Sigmoid colon (tissue), 7 donors: ENCODE measurements around the gene SORCS2. TPM values are rescaled to one million over a fixed set of nuclear protein-coding genes. Genes with fewer than 3 reads are reported as not detected.

Experiments
- DNase-seq: peaks from one replicate; pipeline ENCODE4 v3.0.0-alpha.2; 2019
- H3K27ac ChIP-seq, 4 donors: fragments of 200-600 bp; sonication (generic); one replicate each; pipeline ENCODE4 v1.5.1; 2016 to 2019; ENCODE audit warnings: mild to moderate bottlenecking in 1 of 4
- H3K27me3 ChIP-seq, 3 donors: fragments of 200-600 bp; sonication (generic); one replicate each; pipeline ENCODE4 v1.5.1; 2019; ENCODE audit warnings: mild to moderate bottlenecking in 1 of 3
- H3K36me3 ChIP-seq, 4 donors: fragments of 200-600 bp; sonication (generic); one replicate each; pipeline ENCODE4 v1.5.1; 2016 to 2019
- H3K4me1 ChIP-seq, 4 donors: fragments of 200-600 bp; sonication (generic); one replicate each; pipeline ENCODE4 v1.5.1; 2017 to 2019
- H3K4me3 ChIP-seq, 4 donors: fragments of 200-600 bp; sonication (generic); one replicate each; pipeline ENCODE4 v1.5.1; 2017 to 2019; ENCODE audit warnings: mild to moderate bottlenecking in 2 of 4, moderate library complexity in 1 of 4
- H3K9me3 ChIP-seq, 4 donors: fragments of 200-600 bp in 3 of 4; sonication (generic) in 3 of 4; one replicate each; pipeline versions ENCODE4 v1.5.1 to v1.6.1; 2013 to 2019
- EP300 ChIP-seq, 4 donors: sonication (generic); formaldehyde crosslinking; IDR thresholded peaks; one replicate each; pipeline ENCODE4 v1.6.1; 2017; ENCODE audit warnings: antibody characterized with exemption in 4 of 4
- POLR2A ChIP-seq, 2 donors: fragments of 450-650 bp; IDR thresholded peaks; one replicate each; pipeline ENCODE4 v1.6.1; 2016; ENCODE audit warnings: antibody characterized with exemption in 2 of 2, mild to moderate bottlenecking in 2 of 2, moderate library complexity in 2 of 2
- POLR2AphosphoS5 ChIP-seq, 4 donors: sonication (generic); formaldehyde crosslinking; IDR thresholded peaks; one replicate each; pipeline ENCODE4 v1.6.1; 2017; ENCODE audit warnings: antibody characterized with exemption in 4 of 4
- WGBS, 2 donors: extraction: QIAGEN DNeasy Blood & Tissue Kit; methylation state at CpG; one replicate each; pipeline ENCODE4 v1.1.7; 2013; 5-methylcytosine and 5-hydroxymethylcytosine counted together
- intact Hi-C: fragments of 100-400 bp; cut with DNase I; formaldehyde crosslinking; loops from one replicate; pipeline ENCODE4 v1.15.1; 2023
- polyA plus RNA-seq, 3 donors: library from polyadenylated mRNA; stranded (reverse); fragments of 200-250 nt; gene quantifications; one replicate each; pipeline ENCODE4 v1.2.3, GENCODE V29; 2013
- total RNA-seq, 4 donors: library from RNA; depleted of rRNA; stranded (reverse); fragments of >200 nt; gene quantifications; one replicate each; pipeline ENCODE4 v1.1.0, GENCODE V29; 2016
- TF ChIP-seq, protein P1 (sequence below), 4 experiments: fragments of 450-650 bp in 3 of 4; fragments of 200-600 bp in 1 of 4; IDR thresholded peaks; one replicate each; pipeline ENCODE4 v1.5.1; 2016 to 2019; ENCODE audit warnings: antibody characterized with exemption in 4 of 4, mild to moderate bottlenecking in 3 of 4, moderate library complexity in 2 of 4
- donor health status: healthy with polysubstance abuse.
- donor health status: Bipolar disorder and iron deficiency.
- donor health status: healthy.

Gene SORCS2
- total and polyA plus RNA-seq, 7 donors = 1.8 to 6.4 (median 3.9) TPM; not detected in 2

DNA sequence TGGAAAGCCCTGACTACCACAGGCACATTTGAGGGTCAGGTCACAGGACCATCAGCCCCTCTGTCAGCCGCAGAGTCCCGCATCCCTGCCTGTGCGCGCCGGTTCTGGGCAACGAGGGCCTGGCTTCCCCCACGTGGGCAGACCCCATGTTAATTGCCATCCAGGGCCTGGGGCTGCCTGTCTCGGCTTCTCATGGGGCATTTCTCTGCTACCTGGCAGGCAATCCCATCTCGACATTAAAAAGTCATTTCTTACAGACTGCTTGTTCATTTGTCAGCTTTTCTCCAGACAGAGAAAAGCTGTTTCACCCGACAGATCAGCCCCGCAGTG, 45.6 kb upstream of the SORCS2 start:
- H3K36me3 ChIP-seq = no peaks in the 10 kb centered on the region
- intact Hi-C loops = no loop called here

DNA sequence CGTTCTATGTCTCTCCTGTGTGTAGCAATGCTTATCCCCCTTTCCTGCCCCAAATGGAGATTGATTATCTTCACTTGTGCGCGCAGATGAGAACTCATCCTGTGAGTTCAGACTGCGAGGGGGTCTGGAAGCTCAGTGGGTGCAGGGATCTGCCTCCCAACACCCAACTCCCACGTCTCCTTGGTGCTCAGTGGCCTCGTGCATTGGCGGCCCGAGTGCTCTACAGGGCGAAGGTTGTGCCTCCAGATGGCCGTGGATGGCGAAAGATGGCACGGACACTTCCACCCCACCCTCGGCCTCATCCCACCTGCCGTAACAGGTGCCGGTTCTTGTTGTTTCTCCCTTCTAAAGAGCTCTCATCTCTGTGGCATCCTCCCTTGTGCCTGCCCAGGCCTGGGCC, 45.1 kb upstream of the SORCS2 start:
- TF ChIP-seq POLR2AphosphoS5 (IDR thresholded peaks at IDR 0.05) (no peak), EP300 (IDR thresholded peaks at IDR 0.05) (no peak), POLR2A (IDR thresholded peaks at IDR 0.05) (no peak)
- TF ChIP-seq, protein P1, sequence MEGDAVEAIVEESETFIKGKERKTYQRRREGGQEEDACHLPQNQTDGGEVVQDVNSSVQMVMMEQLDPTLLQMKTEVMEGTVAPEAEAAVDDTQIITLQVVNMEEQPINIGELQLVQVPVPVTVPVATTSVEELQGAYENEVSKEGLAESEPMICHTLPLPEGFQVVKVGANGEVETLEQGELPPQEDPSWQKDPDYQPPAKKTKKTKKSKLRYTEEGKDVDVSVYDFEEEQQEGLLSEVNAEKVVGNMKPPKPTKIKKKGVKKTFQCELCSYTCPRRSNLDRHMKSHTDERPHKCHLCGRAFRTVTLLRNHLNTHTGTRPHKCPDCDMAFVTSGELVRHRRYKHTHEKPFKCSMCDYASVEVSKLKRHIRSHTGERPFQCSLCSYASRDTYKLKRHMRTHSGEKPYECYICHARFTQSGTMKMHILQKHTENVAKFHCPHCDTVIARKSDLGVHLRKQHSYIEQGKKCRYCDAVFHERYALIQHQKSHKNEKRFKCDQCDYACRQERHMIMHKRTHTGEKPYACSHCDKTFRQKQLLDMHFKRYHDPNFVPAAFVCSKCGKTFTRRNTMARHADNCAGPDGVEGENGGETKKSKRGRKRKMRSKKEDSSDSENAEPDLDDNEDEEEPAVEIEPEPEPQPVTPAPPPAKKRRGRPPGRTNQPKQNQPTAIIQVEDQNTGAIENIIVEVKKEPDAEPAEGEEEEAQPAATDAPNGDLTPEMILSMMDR (IDR thresholded peaks at IDR 0.05) = no peak
- H3K36me3 ChIP-seq = no peaks in the 10 kb centered on the region
- WGBS, 2 donors = 86 to 88% methylated on average over 15 of the region's 15 CpGs
- no peak overlapping the region for H3K27ac ChIP-seq
- intact Hi-C loops = no loop called here
- H3K4me3 ChIP-seq = no peak overlapping the region
- no peaks in the 10 kb centered on the region for H3K9me3 ChIP-seq
- DNase-seq = no peak
- no peaks in the 10 kb centered on the region for H3K27me3 ChIP-seq
- no peaks in the 10 kb centered on the region for H3K4me1 ChIP-seq

More for the DNA sequence above, 45.6 kb upstream of the SORCS2 start:
- WGBS, 2 donors = 83% methylated on average over 11 of the region's 11 CpGs
- Histone ChIP-seq H3K27me3 (no peaks in the 10 kb centered on the region), H3K4me1 (no peaks in the 10 kb centered on the region), H3K27ac (no peak overlapping the region), H3K9me3 (no peaks in the 10 kb centered on the region), H3K4me3 (no peak overlapping the region)
- TF ChIP-seq POLR2AphosphoS5 (IDR thresholded peaks at IDR 0.05) (no peak), POLR2A (IDR thresholded peaks at IDR 0.05) (no peak), EP300 (IDR thresholded peaks at IDR 0.05) (no peak)
- TF ChIP-seq, protein P1 (IDR thresholded peaks at IDR 0.05) = no peak
- DNase-seq = no peak

DNA sequence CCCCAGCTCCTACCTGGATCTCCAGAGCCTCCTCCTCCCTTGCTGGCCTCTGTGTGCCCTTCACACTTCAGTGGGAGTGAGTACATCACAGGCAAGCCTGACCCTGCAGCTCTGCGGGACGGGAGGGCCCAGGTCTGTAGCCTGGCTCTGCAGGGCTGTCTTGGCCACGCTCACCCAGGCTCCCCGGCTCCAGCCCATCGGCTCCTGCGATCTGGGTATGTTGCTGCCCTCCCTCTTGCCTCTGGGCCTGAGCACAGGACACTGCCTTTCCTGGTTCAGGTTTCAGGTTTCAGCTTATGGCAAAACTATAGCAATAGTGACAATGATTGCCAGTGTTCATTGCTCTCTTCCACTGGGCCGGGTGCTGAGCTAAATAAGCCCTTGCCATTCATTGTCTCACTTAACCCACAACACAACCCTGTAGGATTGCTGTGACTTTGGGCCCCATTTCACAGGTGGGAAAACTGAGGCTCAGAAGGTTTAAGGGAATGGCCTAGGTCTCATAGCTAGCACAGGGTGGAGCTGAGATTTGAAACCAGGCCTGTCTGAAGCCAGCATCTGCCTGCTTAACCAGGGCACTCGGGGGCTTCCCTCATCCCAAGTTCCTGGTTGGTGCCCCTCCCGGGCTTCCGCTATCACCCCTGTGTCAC, 44.6 kb upstream of the SORCS2 start:
- no peaks in the 10 kb centered on the region for H3K36me3 ChIP-seq
- H3K4me3 ChIP-seq = no peak overlapping the region
- no peaks in the 10 kb centered on the region for H3K4me1 ChIP-seq
- intact Hi-C loops = no loop called here
- no peak overlapping the region for H3K27ac ChIP-seq
- DNase-seq = no peak
- WGBS, 2 donors = 88 to 90% methylated on average over 10 of the region's 10 CpGs
- TF ChIP-seq POLR2A (IDR thresholded peaks at IDR 0.05) (no peak), EP300 (IDR thresholded peaks at IDR 0.05) (no peak), POLR2AphosphoS5 (IDR thresholded peaks at IDR 0.05) (no peak)
- TF ChIP-seq, protein P1 (IDR thresholded peaks at IDR 0.05) = no peak
- H3K27me3 ChIP-seq = no peaks in the 10 kb centered on the region
- H3K9me3 ChIP-seq = no peaks in the 10 kb centered on the region

DNA sequence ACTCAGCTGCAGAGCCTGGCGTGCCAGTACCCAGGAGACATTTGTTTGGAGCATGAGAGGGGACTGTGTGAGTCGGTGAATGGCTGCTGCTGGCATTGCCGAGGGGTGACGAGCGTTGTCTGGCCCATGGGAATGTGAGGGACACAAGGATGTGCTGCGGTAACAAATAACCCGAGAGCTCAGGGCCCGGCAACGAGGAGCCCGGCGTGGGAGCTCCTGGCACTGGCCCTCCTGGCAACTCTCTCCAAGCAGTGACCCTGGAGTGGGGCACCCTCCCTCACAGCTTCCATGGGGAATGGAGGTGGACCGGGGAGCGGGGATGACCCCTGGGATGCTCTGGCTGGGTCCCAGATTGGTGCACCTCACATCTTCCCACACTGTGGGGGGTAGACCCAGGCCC, 44.0 kb upstream of the SORCS2 start:
- no peaks in the 10 kb centered on the region for H3K27me3 ChIP-seq
- intact Hi-C loops = no loop called here
- no peaks in the 10 kb centered on the region for H3K4me1 ChIP-seq
- no peak overlapping the region for H3K27ac ChIP-seq
- 86 to 90% methylated on average over 13 of the region's 13 CpGs for WGBS, 2 donors
- TF ChIP-seq, protein P1 (IDR thresholded peaks at IDR 0.05) = no peak
- no peak for TF ChIP-seq POLR2A (IDR thresholded peaks at IDR 0.05)
- no peak for TF ChIP-seq EP300 (IDR thresholded peaks at IDR 0.05)
- no peak for TF ChIP-seq POLR2AphosphoS5 (IDR thresholded peaks at IDR 0.05)
- H3K36me3 ChIP-seq = no peaks in the 10 kb centered on the region
- H3K4me3 ChIP-seq = no peak overlapping the region
- H3K9me3 ChIP-seq = no peaks in the 10 kb centered on the region
- DNase-seq = no peak
